NCI-H1436 treated with DMSO at 0.1 percent for 48 hours (cell line): Measurements from ENCODE around the gene FTSJ1.
"Not testable (repeated sequence)": the region's sequence is repeated elsewhere in the genome, so short reads cannot be mapped to it uniquely, and the experiment has no call there.

Source experiments
- DNase-seq: peaks from one replicate; lab custom pipeline; 2025; lab: John Stamatoyannopoulos, UW

FTSJ1 gene

DNA sequence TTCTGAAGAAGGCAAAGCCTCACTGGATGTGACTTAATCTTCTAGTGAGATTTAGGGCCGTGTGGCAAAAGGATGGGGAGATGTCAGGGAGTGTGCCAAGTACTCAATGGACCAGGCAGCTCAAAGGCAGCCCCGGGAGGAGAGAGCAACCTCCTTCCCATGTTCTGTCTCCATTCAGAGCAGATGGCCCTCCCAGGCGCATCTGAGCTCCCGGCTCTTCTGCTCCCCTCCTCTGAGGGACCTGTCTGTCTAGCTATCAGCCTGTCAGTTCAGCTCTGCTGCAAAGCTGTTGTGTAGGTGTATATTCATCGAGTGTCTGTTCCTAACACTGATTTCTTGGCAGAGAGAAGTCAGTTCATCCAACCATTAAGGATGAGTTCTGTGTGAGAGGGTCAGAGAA is 21.9 kb downstream of the FTSJ1 start:
- DNase-seq, result no peak

DNA sequence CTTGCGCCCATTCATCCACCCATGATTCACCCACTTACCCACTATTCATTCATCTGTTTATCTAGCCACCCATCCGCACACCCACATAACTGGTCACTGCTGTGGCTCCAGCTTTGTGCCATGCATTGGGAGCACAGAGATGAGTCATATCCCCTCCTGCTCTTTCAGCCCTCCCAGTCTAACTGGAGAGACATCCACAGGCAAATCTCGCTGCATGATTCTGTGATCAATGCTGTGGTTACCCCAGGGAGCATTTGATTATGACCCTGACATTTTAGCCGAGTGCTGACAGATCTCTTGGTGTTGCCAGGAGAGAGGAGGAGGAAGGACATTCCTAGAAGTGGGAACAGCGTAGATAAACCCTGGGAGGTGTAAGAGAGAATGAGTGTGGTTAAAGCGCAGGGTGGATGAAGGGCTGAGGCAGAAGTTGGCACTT is 22.4 kb downstream of the FTSJ1 start:
- DNase-seq, result no peak

DNA sequence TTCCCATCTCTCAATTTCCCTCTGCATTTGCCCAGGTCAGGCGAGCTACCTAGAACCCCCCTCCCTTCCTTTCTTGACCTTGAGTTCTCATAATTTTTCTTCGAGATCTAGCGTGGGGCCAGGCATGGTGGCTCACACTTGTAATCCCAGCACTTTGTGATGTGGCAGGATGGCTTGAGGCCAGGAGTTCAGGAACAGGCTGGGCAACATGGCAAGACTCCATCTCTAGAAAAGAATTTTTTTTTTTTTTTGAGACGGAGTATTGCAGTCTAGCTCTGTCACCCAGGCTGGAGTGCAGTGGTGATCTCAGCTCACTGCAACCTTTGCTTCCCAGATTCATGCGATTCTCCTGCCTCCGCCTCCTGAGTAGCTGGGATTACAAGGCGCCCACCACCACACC is 28.3 kb downstream of the FTSJ1 start:
- DNase-seq, result no peak

DNA sequence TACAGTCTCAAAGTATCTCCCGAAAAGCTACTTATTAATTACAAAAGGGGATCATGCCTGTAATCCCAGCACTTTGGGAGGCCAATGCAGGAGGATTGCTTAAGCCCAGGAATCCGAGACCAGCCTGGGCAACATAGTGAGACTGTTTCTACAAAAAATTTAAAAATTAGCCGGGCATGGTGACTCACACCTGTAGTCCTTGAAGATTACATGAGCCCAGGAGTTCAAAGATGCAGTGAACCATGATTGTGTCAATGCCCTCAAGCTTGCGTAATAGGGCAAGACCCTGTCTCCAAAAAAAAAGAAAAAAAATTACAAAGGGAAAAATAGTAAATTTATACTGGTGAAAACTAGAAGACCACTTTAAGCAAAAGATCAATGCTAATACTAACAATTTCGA is 29.5 kb downstream of the FTSJ1 start:
- DNase-seq, result no peak

DNA sequence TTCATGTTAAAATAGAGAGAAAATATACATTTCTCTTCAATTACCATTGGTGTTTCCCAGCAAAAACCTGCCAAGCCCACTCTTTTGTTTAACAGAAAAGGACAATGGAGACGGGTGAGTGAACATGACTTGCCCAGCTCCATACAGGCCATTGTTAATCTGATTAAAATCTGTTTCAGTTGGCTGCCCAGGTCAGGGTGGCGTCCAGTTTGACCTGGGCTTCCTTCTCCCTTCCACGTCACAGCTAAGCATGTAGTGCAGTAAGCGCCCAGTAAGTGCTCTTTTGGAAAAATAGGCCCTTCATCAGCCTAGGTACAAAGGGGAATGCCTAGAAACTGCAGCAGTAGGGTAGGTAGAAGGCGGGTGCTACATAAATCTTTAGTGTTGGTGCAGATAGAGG is 31.2 kb downstream of the FTSJ1 start:
- DNase-seq, result no peak

DNA sequence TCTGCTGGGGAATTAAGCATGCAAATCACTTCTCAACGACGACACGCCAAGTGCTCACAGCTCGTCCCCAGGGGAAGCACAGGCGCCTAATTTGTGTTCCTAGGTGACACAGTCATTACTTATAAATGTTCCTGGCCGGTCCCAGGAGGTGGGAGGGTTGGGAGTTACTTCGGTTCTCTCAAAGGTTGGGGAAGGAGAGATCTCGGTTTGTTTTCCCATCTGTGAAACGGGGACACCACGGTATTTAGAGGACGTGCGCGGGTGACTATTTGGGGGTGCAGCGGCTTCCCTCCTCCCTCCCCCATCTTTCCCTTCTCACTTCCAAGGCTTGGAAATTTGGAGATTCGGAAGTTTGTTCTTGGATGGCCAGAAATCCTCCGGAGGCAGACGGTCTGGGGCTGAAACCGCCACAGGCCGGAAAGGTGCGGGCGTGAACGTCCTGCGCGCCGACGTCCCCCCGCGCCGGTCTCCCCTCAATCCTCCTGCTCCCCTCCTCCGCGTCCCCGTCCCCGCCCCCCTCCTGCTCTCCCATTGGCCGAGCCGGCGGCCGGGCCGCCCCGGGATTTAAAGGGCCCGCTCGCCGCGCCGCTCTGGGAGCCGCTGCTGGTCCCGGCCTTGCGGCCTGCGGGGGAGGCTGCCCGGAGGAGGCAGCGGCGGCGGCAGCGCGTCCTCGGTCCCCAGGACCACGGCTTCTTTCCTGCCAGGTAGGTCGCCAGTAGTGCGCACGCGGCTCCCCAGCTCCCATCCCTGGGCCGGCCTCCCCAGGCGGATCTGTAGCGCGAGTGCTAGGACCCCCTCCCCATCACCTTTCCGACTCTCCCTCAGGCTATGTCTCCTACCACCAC is 32.6 kb downstream of the FTSJ1 start, which contains the start of gene PORCN:
Gene PORCN (plus strand): TSS at position 593 of the 845 bp plus-strand sequence. CDS start 829 bp downstream, outside the sequence.
- DNase-seq, result peak; percentile 52

DNA sequence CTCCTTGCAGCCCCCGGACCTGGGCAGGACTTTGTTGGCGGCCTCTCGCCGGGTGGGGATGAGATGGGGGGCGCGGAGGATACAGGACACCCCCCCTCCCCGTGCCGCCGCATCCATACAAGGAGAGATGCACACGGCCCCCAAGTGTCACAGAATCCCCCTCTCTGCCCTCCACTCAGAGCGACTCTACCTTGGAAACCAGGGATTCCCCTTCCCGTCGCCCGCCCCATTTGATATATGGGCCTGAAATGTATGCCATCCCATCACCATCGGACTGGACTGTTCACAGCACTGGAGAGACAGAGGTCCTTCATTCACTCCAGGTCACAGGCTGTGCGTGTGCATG is 33.2 kb downstream of the FTSJ1 start:
- no peak for DNase-seq

DNA sequence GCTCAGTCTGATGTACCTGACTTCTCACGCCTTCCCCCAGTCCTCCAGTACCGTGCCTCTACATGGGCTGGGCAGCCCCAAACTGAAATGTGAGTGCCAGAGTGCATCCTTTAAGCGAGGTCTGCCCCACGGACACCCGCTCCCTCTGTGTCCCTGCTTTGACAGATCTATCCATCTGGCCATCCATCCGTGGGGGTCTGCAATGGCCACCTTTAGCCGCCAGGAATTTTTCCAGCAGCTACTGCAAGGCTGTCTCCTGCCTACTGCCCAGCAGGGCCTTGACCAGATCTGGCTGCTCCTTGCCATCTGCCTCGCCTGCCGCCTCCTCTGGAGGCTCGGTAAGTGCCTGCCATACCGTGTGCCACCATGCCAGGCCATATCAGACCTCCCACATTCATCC is 33.6 kb downstream of the FTSJ1 start:
- no peak for DNase-seq

DNA sequence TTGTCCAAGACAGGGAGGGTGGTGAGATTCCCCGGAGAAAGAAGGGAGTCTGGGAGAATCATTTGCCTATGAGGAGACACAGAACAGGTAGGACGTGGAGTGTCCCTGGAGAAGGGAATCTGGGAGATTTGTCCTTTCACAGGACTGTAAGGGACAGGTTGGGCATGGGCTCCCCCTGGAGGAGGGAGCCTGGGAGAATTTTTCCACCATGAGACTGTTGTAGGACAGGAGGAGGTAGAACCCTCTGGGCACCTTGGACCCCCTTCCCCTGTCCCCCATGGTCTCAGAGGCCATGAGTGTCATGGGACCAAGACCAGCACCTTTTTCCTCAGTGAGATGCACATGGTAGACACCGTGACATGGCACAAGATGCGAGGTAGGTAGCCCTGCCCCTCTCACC is 35.6 kb downstream of the FTSJ1 start:
- no peak for DNase-seq

DNA sequence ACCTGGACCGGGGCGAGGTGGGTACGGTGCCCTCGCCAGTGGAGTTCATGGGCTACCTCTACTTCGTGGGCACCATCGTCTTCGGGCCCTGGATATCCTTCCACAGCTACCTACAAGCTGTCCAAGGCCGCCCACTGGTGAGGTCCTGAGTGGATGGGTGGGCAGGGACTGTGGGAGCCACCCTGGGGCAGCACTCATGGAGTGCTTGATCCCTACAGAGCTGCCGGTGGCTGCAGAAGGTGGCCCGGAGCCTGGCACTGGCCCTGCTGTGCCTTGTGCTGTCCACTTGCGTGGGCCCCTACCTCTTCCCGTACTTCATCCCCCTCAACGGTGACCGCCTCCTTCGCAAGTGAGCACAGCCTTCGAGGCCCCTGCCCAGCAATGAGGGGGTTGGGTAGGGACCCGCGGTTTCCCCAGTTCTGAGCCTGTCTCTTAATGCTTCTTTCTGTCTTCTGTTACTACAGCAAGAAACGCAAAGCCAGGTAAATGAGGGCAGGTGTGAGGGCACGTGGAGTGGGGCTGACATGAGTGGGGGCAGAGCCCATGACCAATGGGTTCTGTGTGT is 36.5 kb downstream of the FTSJ1 start:
- no peak for DNase-seq

DNA sequence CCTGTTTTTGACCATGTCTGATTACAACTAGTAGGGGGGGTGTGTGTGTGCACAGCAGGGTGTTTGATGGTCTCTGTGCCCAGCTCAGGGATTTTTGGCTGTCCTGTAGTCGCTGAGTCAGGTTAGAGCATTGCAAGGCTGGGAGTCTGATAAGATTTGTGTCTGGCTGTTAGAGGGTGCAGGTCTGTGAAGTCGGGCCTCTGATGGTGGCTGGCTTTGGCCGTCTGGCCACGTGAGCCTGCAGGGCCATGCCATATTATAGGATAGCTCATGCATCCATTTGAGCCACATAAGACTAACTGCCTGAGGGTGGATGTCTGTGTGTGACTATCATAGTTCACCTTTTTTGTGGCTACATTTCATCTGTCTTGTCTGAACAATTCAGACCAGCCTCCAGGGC is 37.7 kb downstream of the FTSJ1 start:
- DNase-seq, result no peak

DNA sequence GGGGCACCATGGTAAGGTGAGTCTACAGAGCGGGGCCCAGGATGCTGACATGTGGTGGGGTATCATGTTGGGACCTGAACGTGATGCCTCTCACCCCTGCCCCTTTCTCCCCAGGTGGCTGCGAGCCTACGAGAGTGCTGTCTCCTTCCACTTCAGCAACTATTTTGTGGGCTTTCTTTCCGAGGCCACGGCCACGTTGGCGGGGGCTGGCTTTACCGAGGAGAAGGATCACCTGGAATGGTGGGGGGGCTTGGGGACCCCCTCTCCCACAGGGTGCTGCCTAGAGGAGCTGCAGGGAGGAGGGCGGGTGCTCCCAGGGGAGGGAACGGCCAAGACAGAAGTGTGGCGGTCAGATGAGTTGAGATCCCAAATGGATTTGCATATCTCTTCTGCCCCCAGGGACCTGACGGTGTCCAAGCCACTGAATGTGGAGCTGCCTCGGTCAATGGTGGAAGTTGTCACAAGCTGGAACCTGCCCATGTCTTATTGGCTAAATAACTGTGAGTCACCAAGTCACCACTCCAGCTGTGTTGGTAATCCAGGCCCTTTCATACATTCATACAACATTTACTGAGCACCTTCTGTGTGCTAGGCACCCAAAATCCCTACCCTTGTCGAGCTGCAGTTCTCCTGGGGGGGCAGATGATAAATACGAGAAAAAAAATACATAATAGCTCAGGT is 38.3 kb downstream of the FTSJ1 start:
- DNase-seq, result no peak

DNA sequence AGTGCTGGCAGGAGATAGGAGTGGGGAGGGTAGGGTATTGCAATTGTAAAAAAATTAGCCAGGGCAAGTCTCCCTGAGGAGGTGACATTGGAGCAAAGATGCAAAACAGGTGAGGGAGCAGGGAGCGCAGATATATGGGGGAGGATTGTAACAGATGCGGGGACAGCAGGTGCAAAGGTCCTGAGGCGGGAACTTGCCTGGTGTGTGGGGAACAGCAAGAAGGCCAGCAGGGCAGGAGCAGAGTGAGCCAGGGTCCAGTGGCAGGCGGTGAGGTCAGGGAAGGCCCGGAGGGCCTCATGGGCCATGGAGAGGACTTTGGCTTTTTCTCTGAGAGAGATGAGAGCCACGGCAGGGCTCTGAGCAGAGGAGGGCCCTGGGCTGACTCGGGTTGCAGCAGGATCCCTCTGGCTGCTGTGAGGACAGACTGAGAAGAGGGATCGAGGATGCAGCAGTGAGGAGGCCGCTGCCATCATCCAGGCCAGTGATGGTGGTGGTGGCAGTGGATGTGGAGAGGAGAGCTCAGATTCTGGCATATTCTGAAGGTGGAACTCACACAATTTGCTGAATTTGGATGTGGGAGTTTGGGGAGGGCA is 39.0 kb downstream of the FTSJ1 start:
- DNase-seq, result no peak

DNA sequence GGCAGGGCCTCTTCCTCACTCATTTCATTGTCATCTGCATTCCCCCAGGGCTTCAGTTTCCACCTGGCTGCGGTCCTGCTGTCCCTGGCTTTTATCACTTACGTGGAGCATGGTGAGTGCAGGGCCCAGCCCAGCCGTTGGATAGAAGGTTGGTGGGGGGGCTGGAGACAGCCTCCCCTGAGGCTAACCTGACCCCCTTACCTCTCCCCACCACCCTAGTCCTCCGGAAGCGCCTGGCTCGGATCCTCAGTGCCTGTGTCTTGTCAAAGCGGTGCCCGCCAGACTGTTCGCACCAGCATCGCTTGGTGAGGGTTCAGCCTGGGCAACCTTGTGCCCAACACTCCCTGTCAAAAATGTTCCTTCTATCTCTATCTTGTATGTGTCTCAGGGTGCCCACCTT is 39.8 kb downstream of the FTSJ1 start:
- no peak for DNase-seq

DNA sequence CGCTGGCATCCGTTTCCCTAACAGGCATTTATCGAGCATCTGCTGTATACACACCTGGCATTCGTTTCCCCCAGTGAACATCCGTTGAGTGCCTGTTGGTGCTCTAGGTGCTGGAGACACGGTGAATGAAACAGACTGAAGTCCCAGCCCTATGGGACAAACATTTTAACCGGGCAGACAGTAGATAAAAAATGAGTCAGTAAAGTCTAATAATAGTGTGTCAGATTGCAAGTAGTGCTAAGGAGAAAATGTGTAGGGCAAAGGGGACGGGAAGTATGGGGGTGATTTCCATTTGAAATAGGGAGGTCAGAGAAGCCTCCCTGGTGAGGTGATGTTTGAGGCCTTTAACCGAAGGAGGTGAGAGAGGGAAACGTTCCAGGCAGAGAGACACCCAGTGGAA is 40.3 kb downstream of the FTSJ1 start:
- no peak for DNase-seq

DNA sequence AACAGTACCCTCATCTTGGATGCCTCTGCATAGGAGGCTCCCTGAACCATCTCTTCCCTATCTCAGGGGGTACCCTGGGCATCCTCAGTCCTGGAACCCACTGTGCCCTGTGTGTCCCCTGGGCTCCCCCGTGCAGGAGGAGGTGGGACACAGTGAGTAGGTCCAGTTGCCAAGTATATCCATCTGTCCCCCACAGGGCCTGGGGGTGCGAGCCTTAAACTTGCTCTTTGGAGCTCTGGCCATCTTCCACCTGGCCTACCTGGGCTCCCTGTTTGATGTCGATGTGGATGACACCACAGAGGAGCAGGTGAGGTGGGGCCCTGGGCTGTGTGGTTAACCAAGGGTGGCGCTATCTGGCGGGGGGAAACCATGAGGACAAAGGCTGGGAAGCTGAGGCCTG is 41.0 kb downstream of the FTSJ1 start:
- no peak for DNase-seq

DNA sequence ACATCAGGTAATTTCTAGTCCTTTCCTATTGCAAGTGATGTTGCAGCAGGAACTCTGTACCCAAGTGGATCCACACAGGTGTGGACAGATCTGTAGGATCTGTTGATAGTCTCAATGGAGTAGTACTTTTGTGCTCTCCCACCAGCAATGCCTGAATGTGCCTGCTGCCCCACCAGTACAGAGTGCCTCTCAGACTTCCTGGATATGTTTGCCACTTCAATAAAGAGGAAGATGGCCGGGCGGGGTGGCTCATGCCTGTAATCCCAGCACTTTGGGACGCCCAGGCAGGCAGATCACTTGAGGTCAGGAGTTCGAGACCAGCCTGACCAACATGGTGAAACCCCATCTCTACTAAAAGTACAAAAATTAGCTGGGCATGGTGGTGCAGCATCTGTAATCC is 43.5 kb downstream of the FTSJ1 start:
- not testable (repeated sequence) for DNase-seq

DNA sequence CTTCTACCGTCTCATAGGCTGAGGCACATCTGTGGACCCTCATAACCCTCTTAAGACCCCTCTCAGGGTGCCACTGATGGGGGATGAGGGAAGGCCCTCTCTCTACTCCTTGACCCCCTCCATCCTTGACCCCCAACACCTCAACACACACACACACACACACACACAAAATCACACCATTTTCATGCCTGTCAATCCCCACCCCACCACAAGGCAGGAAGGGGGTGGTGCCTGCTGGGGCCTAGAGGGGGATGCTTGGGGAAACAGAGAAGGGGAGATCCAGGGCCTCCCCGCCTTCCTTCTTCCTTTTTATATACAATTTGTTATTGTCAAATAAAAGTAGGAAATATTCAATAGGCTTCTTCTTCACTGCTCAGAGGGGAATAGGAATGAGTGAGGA is 44.5 kb downstream of the FTSJ1 start:
- DNase-seq, result no peak

DNA sequence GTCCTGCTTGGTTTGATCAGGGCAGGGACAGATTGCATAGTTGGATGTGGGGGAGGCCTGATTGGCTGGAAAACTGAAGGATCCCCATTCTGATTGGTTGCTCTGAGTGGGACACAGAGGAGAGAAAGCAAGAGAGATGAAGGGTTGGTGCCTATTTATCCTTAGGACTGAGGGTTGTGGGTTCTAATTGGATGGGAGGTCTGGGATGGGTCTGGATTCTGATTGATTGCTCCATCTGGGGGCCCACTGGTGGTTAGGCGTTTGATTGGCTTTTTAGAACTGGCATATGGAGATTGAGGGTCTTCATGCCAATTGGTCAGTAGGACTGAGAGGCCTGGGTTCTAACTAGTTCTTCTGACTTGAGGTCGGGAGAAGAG is 45.0 kb downstream of the FTSJ1 start:
- DNase-seq, result no peak

DNA sequence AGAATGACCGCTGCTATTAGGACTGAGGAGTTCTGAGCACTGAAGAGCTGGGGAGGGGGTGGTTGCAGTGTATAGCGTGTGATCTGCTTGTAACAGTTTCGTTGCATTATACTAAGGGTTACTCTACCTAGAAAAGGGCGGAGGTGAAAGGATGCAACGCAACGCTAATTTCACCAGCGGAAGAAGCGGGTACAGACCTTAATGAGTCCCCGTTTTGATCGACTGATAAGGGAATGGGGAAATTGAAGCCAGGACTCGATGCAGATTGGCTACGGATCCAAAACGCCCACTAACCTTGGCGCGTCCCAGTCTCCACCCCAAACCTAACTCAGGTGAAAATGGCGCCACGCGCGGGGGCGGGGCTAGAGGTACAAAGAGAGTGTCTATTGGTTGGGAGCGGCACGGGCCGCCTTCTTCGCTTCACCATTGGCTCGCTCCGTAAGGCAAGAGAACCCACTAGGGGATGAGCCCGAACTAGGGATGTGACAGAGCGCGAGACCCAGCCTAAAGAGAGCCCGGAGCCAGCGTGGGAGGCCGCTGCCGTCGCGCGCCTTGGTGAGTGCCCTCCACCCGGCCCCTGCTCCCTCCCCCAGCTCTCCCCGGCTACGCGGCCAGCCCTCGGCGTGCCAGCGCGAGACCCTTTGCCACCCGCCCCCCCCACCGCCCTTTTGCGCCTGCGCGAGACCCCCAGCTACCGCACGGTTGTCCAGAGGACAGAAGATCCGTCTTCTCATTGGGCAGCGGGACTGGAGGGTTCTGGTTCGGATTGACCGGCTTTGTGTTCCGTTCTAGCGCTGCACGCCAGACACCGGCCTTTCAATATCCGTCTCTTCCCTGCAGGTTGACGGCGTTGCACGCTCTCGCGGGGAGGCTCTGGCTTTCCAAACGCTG is 45.6 kb downstream of the FTSJ1 start, which contains the start of gene EBP:
Gene EBP (plus strand): TSS at position 456 of the 891 bp plus-strand sequence. CDS start 1,964 bp downstream, outside the sequence.
- peak; percentile 74 for DNase-seq

DNA sequence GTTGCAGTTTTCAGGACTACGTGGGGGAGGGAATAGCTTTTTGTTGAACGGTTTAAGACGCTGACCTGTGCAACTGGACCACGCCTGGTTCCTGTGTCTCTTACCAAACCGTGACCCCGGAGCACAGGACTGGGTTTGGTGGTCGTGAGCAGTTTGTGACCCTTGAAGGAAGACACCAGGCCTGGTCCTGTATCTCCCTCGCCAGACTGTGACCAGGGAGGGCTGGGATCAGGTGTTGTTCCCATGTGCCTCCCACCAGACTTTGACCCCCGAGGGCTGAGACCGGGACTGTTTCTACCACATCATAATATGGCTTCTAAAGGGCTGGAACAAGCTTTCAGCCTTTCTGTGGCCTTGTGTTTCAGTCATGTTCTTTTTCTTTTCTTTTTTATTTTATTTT is 46.3 kb downstream of the FTSJ1 start:
- no peak for DNase-seq

DNA sequence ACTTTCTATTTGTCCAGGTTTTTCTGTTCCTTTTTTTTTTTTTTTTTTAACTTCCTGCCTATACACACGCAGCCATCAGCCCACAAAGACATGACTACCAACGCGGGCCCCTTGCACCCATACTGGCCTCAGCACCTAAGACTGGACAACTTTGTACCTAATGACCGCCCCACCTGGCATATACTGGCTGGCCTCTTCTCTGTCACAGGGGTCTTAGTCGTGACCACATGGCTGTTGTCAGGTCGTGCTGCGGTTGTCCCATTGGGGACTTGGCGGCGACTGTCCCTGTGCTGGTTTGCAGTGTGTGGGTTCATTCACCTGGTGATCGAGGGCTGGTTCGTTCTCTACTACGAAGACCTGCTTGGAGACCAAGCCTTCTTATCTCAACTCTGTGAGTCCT is 47.7 kb downstream of the FTSJ1 start:
- no peak for DNase-seq
